ENCODE measurements around the gene KRTAP9-4. TPM values are rescaled to one million over a fixed set of nuclear protein-coding genes. Genes with fewer than 3 reads are reported as not detected.

KRTAP9-4 gene
- total RNA-seq, 1 donor from 2014 or later, result not detected

DNA sequence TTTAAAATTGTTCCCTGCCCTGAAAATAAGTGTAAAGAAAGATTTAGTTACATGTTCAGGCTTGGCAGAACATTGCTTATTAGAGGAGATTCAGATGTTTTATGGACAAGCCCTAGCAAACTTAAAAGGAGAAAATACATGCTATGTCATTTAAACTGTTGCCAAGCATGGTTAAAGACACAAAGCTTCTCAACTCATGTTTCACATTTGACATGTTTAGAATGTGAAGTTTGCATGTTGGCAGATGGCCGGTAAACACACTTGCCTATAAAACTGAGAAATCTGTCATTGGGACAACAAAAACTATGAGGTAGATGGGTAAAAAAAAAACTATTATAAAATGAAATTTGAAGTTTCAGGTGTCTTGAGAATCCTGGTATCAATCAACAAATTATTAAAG, 47.4 kb downstream of the KRTAP9-4 start:
- H3K4me3 ChIP-seq, result no peak overlapping the region
- no peak for DNase-seq (ENCODE audit: extremely low spot score in 2 of 2)
- intact Hi-C loops (cut with DNase I), result no loop called here
- no peak overlapping the region for H3K27ac ChIP-seq
- H3K4me1 ChIP-seq, result peaks cover 6% of the 10 kb centered on the region
- no peaks in the 10 kb centered on the region for H3K9me3 ChIP-seq
- H3K36me3 ChIP-seq, result no peaks in the 10 kb centered on the region
- TF ChIP-seq, protein P1, sequence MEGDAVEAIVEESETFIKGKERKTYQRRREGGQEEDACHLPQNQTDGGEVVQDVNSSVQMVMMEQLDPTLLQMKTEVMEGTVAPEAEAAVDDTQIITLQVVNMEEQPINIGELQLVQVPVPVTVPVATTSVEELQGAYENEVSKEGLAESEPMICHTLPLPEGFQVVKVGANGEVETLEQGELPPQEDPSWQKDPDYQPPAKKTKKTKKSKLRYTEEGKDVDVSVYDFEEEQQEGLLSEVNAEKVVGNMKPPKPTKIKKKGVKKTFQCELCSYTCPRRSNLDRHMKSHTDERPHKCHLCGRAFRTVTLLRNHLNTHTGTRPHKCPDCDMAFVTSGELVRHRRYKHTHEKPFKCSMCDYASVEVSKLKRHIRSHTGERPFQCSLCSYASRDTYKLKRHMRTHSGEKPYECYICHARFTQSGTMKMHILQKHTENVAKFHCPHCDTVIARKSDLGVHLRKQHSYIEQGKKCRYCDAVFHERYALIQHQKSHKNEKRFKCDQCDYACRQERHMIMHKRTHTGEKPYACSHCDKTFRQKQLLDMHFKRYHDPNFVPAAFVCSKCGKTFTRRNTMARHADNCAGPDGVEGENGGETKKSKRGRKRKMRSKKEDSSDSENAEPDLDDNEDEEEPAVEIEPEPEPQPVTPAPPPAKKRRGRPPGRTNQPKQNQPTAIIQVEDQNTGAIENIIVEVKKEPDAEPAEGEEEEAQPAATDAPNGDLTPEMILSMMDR (IDR thresholded peaks at IDR 0.05), result no peak
- TF ChIP-seq POLR2AphosphoS5 (IDR thresholded peaks at IDR 0.05; ENCODE audit: insufficient read depth in 1 of 2, low read depth in 1 of 2) (no peak), POLR2A (IDR thresholded peaks at IDR 0.05) (no peak)
- H3K27me3 ChIP-seq, result no peaks in the 10 kb centered on the region

DNA sequence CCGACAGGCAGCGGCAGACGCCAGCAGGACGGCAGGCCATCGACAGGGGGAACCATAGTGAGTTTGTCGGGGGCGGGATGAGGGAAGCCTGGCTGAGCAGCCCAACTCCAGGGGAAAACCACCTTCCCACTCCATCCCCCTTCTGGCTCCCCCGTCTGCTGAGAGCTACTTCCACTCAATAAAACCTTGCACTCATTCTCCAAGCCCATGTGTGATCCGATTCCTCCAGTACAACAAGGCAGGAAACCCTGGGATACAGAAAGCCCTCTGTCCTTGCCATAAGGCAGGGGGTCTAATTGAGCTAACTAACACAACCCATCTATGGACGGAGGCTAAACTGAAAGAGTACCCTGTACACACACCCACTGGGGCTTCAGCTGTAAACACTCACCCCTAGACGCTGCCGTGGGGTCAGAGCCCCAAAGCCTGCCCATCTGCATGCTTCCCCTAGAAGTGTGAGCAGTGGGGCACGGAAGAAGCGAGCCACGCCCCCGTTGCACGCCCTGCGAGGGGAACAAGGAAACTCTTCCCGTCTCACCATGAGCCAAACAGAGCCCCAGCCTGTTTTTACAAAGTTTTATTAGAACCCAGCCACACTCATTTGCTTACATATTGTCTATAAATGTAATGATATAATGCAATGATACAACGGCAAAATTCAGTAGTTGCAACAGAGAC, 49.1 kb downstream of the KRTAP9-4 start:
- no peak overlapping the region for H3K27ac ChIP-seq

More for the DNA sequence above, 49.1 kb downstream of the KRTAP9-4 start:
- Histone ChIP-seq H3K4me3 (no peak overlapping the region), H3K27me3 (no peaks in the 10 kb centered on the region), H3K4me1 (peaks cover 11% of the 10 kb centered on the region), H3K36me3 (no peaks in the 10 kb centered on the region), H3K9me3 (no peaks in the 10 kb centered on the region)
- TF ChIP-seq POLR2A (IDR thresholded peaks at IDR 0.05) (no peak), POLR2AphosphoS5 (IDR thresholded peaks at IDR 0.05; ENCODE audit: insufficient read depth in 1 of 2, low read depth in 1 of 2) (no peak)
- TF ChIP-seq, protein P1 (IDR thresholded peaks at IDR 0.05), result no peak
- intact Hi-C loops (cut with DNase I), result no loop called here
- DNase-seq (ENCODE audit: extremely low spot score in 2 of 2), result no peak

Small RNA genes within 50 kb of the gene (small RNA-seq; reads per million reads assigned to genes)
- gene KRTAP9-10P, result not detected

Other genes starting within 250 kb of the KRTAP9-4 start
- gene KRTAP3-2, start 249.8 kb upstream of the KRTAP9-4 start, total RNA-seq, result not detected
- not detected for gene KRTAP3-1, start 240.6 kb upstream of the KRTAP9-4 start, total RNA-seq
- gene KRTAP1-5, start 222.5 kb upstream of the KRTAP9-4 start, total RNA-seq, result not detected
- not detected for gene KRTAP1-4, start 219.5 kb upstream of the KRTAP9-4 start, total RNA-seq
- not detected for gene KRTAP1-3, start 214.8 kb upstream of the KRTAP9-4 start, total RNA-seq
- not detected for gene KRTAP1-1, start 208.2 kb upstream of the KRTAP9-4 start, total RNA-seq
- gene KRTAP2-1, start 202.4 kb upstream of the KRTAP9-4 start, total RNA-seq, result not detected
- gene KRTAP2-2, start 194.5 kb upstream of the KRTAP9-4 start, total RNA-seq, result not detected
- not detected for gene KRTAP2-3, start 189.6 kb upstream of the KRTAP9-4 start, total RNA-seq
- not detected for gene KRTAP2-4, start 183.8 kb upstream of the KRTAP9-4 start, total RNA-seq
- gene KRTAP4-7, start 165.5 kb upstream of the KRTAP9-4 start, total RNA-seq, result not detected
- gene KRTAP4-8, start 151.5 kb upstream of the KRTAP9-4 start, total RNA-seq, result not detected
- not detected for gene KRTAP4-16, start 147.5 kb upstream of the KRTAP9-4 start, total RNA-seq
- not detected for gene KRTAP4-9, start 144.3 kb upstream of the KRTAP9-4 start, total RNA-seq
- not detected for gene KRTAP4-11, start 131.3 kb upstream of the KRTAP9-4 start, total RNA-seq
- not detected for gene KRTAP4-12, start 125.5 kb upstream of the KRTAP9-4 start, total RNA-seq
- gene KRTAP4-6, start 109.1 kb upstream of the KRTAP9-4 start, total RNA-seq, result not detected
- not detected for gene KRTAP4-5, start 99.9 kb upstream of the KRTAP9-4 start, total RNA-seq
- not detected for gene KRTAP4-4, start 88.9 kb upstream of the KRTAP9-4 start, total RNA-seq
- gene KRTAP4-3, start 81.5 kb upstream of the KRTAP9-4 start, total RNA-seq, result not detected
- not detected for gene KRTAP4-2, start 71.5 kb upstream of the KRTAP9-4 start, total RNA-seq
- gene KRTAP4-1, start 64.8 kb upstream of the KRTAP9-4 start, total RNA-seq, result not detected
- not detected for gene KRTAP9-1, start 59.8 kb upstream of the KRTAP9-4 start, total RNA-seq
- not detected for gene KRTAP9-2, start 23.0 kb upstream of the KRTAP9-4 start, total RNA-seq
- gene KRTAP9-3, start 17.2 kb upstream of the KRTAP9-4 start, total RNA-seq, result not detected
- gene KRTAP9-8, start 11.7 kb upstream of the KRTAP9-4 start, total RNA-seq, result not detected
- not detected for gene KRTAP9-9, start 5.7 kb downstream of the KRTAP9-4 start, total RNA-seq
- gene KRTAP9-6, start 15.7 kb downstream of the KRTAP9-4 start, total RNA-seq, result not detected
- gene KRTAP9-7, start 26.0 kb downstream of the KRTAP9-4 start, total RNA-seq, result not detected
- not detected for gene KRTAP29-1, start 53.2 kb downstream of the KRTAP9-4 start, total RNA-seq
- gene KRTAP16-1, start 59.6 kb downstream of the KRTAP9-4 start, total RNA-seq, result not detected
- not detected for gene KRTAP17-1, start 66.0 kb downstream of the KRTAP9-4 start, total RNA-seq
- gene KRT33A, start 101.1 kb downstream of the KRTAP9-4 start, total RNA-seq, result 1.5 TPM
- not detected for gene KRT33B, start 120.1 kb downstream of the KRTAP9-4 start, total RNA-seq
- 0.74 TPM for gene KRT34, start 132.6 kb downstream of the KRTAP9-4 start, total RNA-seq
- gene KRT31, start 147.9 kb downstream of the KRTAP9-4 start, total RNA-seq, result not detected
- not detected for gene KRT37, start 174.9 kb downstream of the KRTAP9-4 start, total RNA-seq
- not detected for gene KRT38, start 191.3 kb downstream of the KRTAP9-4 start, total RNA-seq
- gene KRT32, start 217.7 kb downstream of the KRTAP9-4 start, total RNA-seq, result not detected
- not detected for gene KRT35, start 231.5 kb downstream of the KRTAP9-4 start, total RNA-seq
- not detected for gene KRT36, start 240.2 kb downstream of the KRTAP9-4 start, total RNA-seq